ENCODE data around the gene METTL6.

GRCh38 chr3:15440891-15441290 lies 13.5 kb upstream of the METTL6 start:
- no peak for TF ChIP-seq CTCF (conservative IDR thresholded peaks at IDR 0.05; ENCODE audit: low read length)
- TF ChIP-seq EZH2phosphoT487 (IDR thresholded peaks at IDR 0.05; ENCODE audit: borderline replicate concordance, low read depth, low read length) = no peak
